Neural progenitor cell (in vitro differentiated cells): ENCODE results near the gene ZFAND2B.

Experiments
- CTCF ChIP-seq: fragments of 200-600 bp; sonication (generic); IDR thresholded peaks from 2 replicates; pipeline ENCODE4 v1.5.1; 2017; ENCODE audit warnings: antibody characterized with exemption, mild to moderate bottlenecking
- EZH2 ChIP-seq: fragments of 200-600 bp; sonication (generic); IDR thresholded peaks from 2 replicates; pipeline ENCODE4 v1.6.1; 2017; ENCODE audit warnings: antibody characterized with exemption, mild to moderate bottlenecking, moderate library complexity

GRCh38 chr2:219199470-219200211, 6.9 kb upstream of the ZFAND2B start:
- TF ChIP-seq CTCF (no peak), EZH2 (no peak)
